HG03565 (cell line): ENCODE results near the gene PLAC9.

ENCODE experiments used
- ATAC-seq: cut with Tn5 transposase; IDR thresholded peaks from one replicate; pipeline ENCODE4 v1.9.1; 2021; ENCODE audit warnings: mild to moderate bottlenecking, moderate library complexity; ENCODE audit not compliant: unreplicated experiment

Gene PLAC9

GRCh38 chr10:80177781-80178636 lies 45.5 kb downstream of the PLAC9 start:
- no peak for ATAC-seq

- ATAC-seq = no peak
Observed at GRCh38 chr10:80182986-80183385, 50.5 kb downstream of the PLAC9 start.

GRCh38 chr10:80183436-80183835 lies 50.9 kb downstream of the PLAC9 start:
- ATAC-seq = no peak

GRCh38 chr10:80184291-80184690 lies 51.8 kb downstream of the PLAC9 start:
- no peak for ATAC-seq

GRCh38 chr10:80185578-80186299 lies 53.2 kb downstream of the PLAC9 start:
- ATAC-seq = no peak

GRCh38 chr10:80186364-80187012 lies 54.0 kb downstream of the PLAC9 start:
- no peak for ATAC-seq

- ATAC-seq = no peak
Observed at GRCh38 chr10:80187060-80187459, 54.5 kb downstream of the PLAC9 start.

GRCh38 chr10:80187465-80188409 lies 55.2 kb downstream of the PLAC9 start:
- peak; percentile 79 for ATAC-seq

- ATAC-seq = no peak
Observed at GRCh38 chr10:80188713-80189112, 56.2 kb downstream of the PLAC9 start.

GRCh38 chr10:80191589-80192270 lies 59.2 kb downstream of the PLAC9 start:
- ATAC-seq = no peak

GRCh38 chr10:80192553-80192952 lies 60.0 kb downstream of the PLAC9 start:
- no peak for ATAC-seq

GRCh38 chr10:80194373-80195045 lies 62.0 kb downstream of the PLAC9 start:
- ATAC-seq = no peak
